Bronchial epithelial cell (primary cell): ENCODE measurements around the gene TCEA2. TPM values are rescaled to one million over a fixed set of nuclear protein-coding genes. Genes with fewer than 3 reads are reported as not detected.
A peak's percentile ranks its signal among the peaks of the same experiment; 100 is the strongest.
"Not testable (repeated sequence)": the region's sequence is repeated elsewhere in the genome, so short reads cannot be mapped to it uniquely, and the experiment has no call there.

Experiments
- DNase-seq: peaks from one replicate; pipeline ENCODE4 v3.0.0-alpha.2; 2010; ENCODE audit warnings: low read depth
- FAIRE-seq: peaks from 2 replicates; lab custom pipeline; 2011; peaks lifted over from hg19 to GRCh38; lab: Jason Lieb, UNC
- H3K27me3 ChIP-seq: 2 replicates; pipeline ENCODE4 v1.5.1; 2011; ENCODE audit warnings: low read length; ENCODE audit not compliant: control insufficient read depth, insufficient read depth
- H3K36me3 ChIP-seq: 2 replicates; pipeline ENCODE4 v1.5.1; 2011; ENCODE audit warnings: low read length; ENCODE audit not compliant: control insufficient read depth, insufficient read depth
- H3K4me3 ChIP-seq: 2 replicates; pipeline ENCODE4 v1.5.1; 2011; ENCODE audit warnings: mild to moderate bottlenecking, low read depth, low read length, control low read depth
- total RNA-seq: library from RNA; depleted of rRNA; stranded (reverse); fragments of >200 nt; gene quantifications from 2 replicates; pipeline ENCODE4 v1.2.1, GENCODE V29; 2014
- TF ChIP-seq, protein P1 (sequence below): IDR thresholded peaks from 2 replicates; pipeline ENCODE4 v1.5.1; 2011; ENCODE audit warnings: mild to moderate bottlenecking, moderate library complexity, low read length, control low read depth, inconsistent platforms; ENCODE audit not compliant: insufficient read depth, severe bottlenecking

Gene TCEA2
- total RNA-seq, 1 donor from 2014 or later = 5.5 TPM

DNA sequence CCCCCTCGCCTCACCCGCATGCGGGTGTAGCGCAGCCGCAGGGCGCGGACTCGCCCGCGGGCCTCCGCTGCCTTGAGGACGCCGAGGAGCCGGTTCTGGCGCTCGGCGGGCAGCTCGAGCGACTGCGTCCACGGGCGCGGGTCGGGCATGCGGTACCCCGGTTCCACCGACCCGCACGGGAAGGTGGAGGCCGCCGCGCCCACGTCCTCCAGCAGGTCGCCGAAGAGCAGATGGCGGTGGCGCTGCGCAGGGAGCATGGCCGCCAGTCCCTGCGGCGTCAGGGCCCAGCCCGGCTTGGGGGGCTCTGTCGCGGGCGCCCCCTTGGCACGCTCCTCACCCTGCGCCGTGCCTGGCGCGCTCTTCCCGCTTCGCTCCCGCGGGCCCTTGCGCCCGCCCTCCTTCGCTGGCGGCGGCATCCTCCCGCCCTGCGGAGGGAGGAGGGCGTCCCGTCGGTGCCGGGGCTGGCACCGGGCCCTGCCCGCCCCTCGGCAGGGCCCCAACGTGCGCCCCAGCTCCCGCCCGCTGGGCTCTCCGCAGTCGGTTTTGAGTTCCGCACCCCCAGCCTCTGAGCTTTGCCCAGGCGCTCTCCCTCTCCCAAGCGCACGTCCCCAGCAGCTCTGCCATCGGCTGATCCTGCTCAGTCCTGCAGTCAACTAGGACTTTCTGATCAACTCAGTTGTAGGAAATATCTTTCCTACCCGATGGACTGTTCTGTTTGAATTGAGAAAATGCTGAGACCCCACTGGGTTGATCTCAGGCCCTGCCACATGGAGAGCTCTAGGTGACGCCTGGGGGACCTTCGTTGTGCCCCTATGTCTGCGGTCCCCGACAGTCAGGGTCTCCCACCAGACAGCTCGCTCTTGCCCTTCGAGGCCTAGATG is 21.0 kb downstream of the TCEA2 start, which contains the start of gene LKAAEAR1:
Gene LKAAEAR1 (minus strand): TSS at position 595 of the 881 bp plus-strand sequence. CDS start 179 bp downstream, at position 416.
- DNase-seq = no peak
- peak within 1 kb of the TSS; percentile 36 for H3K4me3 ChIP-seq
- TF ChIP-seq, protein P1, sequence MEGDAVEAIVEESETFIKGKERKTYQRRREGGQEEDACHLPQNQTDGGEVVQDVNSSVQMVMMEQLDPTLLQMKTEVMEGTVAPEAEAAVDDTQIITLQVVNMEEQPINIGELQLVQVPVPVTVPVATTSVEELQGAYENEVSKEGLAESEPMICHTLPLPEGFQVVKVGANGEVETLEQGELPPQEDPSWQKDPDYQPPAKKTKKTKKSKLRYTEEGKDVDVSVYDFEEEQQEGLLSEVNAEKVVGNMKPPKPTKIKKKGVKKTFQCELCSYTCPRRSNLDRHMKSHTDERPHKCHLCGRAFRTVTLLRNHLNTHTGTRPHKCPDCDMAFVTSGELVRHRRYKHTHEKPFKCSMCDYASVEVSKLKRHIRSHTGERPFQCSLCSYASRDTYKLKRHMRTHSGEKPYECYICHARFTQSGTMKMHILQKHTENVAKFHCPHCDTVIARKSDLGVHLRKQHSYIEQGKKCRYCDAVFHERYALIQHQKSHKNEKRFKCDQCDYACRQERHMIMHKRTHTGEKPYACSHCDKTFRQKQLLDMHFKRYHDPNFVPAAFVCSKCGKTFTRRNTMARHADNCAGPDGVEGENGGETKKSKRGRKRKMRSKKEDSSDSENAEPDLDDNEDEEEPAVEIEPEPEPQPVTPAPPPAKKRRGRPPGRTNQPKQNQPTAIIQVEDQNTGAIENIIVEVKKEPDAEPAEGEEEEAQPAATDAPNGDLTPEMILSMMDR = no peak
- no peak for FAIRE-seq
- H3K27me3 ChIP-seq = peaks cover 19% of the 10 kb centered on the region
- no peaks in the 10 kb centered on the region for H3K36me3 ChIP-seq

DNA sequence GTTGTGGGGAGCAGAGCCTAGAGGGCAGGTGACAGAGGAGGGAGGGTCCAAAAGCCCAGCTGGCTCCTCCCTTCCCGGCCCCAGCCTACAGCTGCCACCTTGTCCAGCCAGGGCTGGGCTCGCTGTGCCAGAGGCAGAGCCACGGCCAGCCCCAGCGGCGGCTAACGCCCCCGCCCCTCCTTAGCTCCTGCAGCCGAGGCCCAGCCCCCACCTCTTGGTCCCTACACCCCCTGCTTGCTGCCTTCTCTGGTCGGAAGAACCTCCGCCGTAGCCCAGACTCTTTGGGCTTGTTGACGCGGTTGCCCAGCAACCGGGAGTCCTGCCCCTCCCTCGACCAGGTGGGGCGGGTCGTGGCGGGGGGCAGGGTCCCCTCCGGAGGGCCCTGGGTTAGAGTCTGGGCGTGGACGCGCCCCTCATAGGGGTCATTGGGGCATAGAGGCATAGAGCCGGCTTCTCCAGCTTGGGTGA is 21.7 kb downstream of the TCEA2 start:
- FAIRE-seq (no peak), DNase-seq (no peak)
- Histone ChIP-seq H3K4me3 (no peak overlapping the region), H3K27me3 (peaks cover 20% of the 10 kb centered on the region), H3K36me3 (no peaks in the 10 kb centered on the region)
- TF ChIP-seq, protein P1 = no peak

DNA sequence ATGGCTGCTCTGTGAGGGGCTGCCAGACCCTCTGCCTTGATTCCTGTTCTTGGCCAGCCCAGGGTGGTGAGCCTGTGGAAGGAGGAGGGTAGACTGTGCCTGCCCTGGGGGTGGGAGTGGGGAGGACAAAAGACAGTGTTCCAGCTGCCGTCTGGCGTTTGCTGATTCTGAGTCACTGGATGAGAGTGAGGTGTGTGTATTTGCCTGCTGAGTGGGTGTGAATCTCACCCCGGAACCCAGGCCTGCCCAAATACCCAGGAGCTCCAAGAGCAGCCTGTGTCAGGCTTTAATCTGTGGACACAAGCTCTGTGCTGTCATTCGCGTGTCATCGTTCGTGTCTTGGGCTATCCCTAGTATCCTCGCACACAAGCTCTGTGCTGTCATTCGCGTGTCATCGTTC is 23.8 kb downstream of the TCEA2 start:
- no peak for FAIRE-seq

DNA sequence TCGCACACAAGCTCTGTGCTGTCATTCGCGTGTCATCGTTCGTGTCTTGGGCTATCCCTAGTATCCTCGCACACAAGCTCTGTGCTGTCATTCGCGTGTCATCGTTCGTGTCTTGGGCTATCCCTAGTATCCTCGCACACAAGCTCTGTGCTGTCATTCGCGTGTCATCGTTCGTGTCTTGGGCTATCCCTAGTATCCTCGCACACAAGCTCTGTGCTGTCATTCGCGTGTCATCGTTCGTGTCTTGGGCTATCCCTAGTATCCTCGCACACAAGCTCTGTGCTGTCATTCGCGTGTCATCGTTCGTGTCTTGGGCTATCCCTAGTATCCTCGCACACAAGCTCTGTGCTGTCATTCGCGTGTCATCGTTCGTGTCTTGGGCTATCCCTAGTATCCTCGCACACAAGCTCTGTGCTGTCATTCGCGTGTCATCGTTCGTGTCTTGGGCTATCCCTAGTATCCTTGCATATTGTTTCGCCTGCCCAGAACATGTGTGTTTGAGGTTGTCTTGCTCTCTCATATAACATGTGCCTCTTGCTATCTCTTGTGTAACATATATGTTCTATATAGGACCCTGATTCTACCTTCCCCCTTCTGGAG is 24.3 kb downstream of the TCEA2 start:
- H3K27me3 ChIP-seq = peaks cover 25% of the 10 kb centered on the region
- FAIRE-seq, H3K4me3 ChIP-seq, H3K36me3 ChIP-seq, DNase-seq: not testable (repeated sequence)

More for the DNA sequence above, 23.8 kb downstream of the TCEA2 start:
- TF ChIP-seq, protein P1 = no peak
- Histone ChIP-seq H3K27me3 (peaks cover 24% of the 10 kb centered on the region), H3K36me3 (no peaks in the 10 kb centered on the region), H3K4me3 (no peak overlapping the region)
- DNase-seq = peak; percentile 72

DNA sequence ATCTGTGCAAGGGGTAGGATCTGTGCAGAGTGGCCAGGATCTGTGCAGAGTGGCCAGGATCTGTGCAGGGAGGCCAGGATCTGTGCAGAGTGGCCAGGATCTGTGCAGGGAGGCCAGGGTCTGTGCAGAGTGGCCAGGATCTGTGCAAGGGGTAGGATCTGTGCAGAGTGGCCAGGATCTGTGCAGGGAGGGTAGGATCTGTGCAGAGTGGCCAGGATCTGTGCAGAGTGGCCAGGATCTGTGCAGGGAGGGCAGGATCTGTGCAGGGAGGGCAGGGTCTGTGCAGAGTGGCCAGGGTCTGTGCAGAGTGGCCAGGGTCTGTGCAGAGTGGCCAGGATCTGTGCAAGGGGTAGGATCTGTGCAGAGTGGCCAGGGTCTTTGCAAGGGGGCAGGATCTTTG is 25.6 kb downstream of the TCEA2 start:
- DNase-seq, H3K36me3 ChIP-seq, H3K4me3 ChIP-seq: not testable (repeated sequence)
- FAIRE-seq = peak; percentile 100
- peaks cover 23% of the 10 kb centered on the region for H3K27me3 ChIP-seq

DNA sequence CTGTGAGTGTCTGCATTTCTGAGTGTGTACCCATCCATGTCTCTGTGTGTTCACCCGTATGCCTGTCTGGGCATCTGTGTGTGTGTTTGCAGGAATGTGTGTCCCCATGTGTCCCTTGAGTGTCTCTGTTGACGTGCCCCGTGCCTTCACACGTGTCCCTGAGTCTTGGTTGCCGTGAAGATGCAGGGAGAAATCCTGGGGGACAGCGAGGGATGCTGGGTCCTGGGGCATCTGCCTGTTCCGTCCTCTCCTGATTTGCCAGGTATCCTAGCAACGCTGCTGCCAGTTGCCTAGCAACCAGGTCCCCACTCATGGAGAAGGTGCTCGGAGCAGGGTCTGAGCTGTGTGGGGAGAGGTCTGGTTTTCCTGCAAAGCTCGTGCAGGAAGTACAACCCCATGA is 27.2 kb downstream of the TCEA2 start:
- Histone ChIP-seq H3K27me3 (peaks cover 10% of the 10 kb centered on the region), H3K36me3 (no peaks in the 10 kb centered on the region), H3K4me3 (no peak overlapping the region)
- peak; percentile 7 for FAIRE-seq
- TF ChIP-seq, protein P1 = no peak
- DNase-seq = no peak
